Fibroblast of mammary gland (primary cell): ENCODE measurements around the gene BCR.
A peak's percentile ranks its signal among the peaks of the same experiment; 100 is the strongest.

Experiments
- DNase-seq: peaks from one replicate; pipeline ENCODE4 v3.0.0-alpha.2; 2010; ENCODE audit warnings: low read depth
- H3K4me3 ChIP-seq: 2 replicates; pipeline ENCODE4 v1.5.1; 2011; ENCODE audit warnings: low read depth, mild to moderate bottlenecking, low read length, moderate library complexity; ENCODE audit not compliant: control insufficient read depth
- CTCF ChIP-seq: conservative IDR thresholded peaks from 2 replicates; pipeline ENCODE4 v1.5.1; 2011; ENCODE audit warnings: low read depth, low read length, inconsistent platforms; ENCODE audit not compliant: control insufficient read depth, insufficient read depth

Gene BCR

GRCh38 chr22:23230348-23231068 is 50.2 kb downstream of the BCR start:
- no peak overlapping the region for H3K4me3 ChIP-seq
- no peak for TF ChIP-seq CTCF
- DNase-seq = no peak

DNA sequence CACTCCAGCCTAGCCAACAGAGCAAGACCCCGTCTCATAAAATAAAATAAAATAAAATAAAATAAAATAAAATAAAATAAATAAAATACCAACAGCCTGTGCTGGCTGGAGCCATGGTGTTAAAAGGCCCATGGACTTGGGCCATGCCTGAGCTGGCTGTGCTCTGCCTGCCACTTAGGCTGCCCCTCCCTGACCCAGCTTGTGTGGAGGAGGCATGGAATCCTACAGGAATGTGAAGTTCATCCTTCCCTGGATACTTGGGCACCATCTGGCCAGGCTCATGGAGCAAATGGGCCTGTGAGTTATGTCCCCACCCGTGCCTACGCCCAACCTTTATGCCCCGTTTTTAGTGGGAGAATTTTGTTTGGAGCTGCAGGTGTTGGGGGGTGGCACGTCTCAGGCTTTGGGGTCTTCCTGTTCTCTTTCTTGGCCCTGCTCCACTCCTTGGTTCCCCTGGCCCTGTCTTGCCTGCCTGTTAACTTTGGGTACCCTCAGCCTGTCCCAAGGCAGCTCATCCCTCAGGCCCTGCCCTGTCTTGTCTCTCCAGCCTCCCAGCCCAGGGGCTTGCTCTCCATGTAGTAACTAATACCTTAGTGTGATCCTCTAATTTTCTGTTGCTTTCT is 51.3 kb downstream of the BCR start:
- H3K4me3 ChIP-seq = no peak overlapping the region
- no peak for TF ChIP-seq CTCF
- no peak for DNase-seq

DNA sequence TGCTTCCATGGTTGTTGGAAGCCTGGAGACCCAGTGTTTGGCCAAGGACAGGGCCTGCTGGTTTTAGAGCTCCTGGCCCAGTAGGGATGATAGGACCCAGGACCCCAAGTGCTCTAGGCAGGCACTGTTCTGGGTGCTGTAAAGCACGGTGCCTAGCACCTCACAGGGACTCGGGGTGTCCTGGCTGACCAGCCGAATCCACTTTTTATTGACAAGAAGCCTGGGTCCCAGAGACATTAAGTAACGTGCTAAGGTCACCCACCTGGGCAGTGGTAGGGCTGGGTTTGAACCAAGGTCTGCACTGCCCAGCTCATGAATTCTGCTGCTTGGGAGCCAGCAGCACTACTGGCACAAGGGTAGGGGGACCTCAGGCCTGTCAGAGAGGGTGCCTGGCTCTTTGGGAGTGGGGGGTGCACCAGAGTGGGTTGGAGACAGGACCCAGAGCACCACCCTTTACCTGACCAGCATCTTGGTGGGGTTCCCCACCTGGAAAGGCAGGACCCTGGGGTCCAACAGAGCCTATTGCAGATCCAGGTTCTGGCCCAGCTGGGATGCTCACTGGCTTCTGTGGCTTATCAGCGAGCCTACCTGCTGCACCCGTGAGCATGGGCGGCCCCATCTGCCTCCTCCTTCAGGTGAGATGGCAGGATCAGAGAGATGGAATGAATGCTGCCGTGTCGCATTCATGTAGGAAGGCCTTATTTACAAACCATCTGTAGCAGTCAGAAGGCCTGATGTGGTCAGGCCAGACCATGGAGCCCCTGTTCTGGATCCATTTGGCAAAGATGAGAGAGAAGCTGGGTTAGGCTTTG is 52.0 kb downstream of the BCR start:
- TF ChIP-seq CTCF = no peak
- DNase-seq = no peak

GRCh38 chr22:23233084-23233531 is 52.8 kb downstream of the BCR start:
- H3K4me3 ChIP-seq = no peak overlapping the region
- TF ChIP-seq CTCF = peak; percentile 23
- peak; percentile 48 for DNase-seq

More for the DNA sequence above, 52.0 kb downstream of the BCR start:
- H3K4me3 ChIP-seq = no peak overlapping the region

DNA sequence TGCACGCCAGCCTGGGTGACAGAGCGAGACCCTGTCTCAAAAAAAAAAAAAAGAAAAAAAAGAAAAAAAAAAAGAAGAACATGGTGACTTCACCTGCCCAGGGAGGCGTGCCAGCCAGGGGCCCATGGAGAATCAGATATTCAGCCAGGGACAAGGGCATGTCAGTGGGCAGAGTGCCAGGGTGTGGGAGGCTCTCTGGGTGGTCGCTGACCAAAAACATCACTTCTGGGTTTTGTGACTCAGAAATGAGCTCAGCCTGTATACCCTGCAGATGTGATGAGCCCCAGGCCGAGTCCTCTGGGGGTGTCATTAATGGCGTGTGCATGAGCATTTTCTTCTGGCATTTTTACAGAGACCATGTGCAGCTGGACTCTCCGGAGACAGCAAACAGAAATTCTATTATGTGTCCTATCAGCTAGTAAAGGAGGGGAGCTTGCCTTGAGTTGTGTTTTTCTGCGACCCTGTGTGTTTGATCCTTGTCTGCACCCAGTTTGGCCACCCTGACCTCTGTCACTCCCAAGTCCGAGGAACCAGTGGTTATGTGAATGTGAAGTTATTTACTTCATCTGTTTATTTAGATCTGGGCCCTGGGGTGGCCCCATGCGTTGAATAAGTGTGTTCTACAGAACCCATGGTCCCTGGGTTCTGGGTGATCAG is 53.6 kb downstream of the BCR start:
- peak; percentile 95 for DNase-seq
- no peak overlapping the region for H3K4me3 ChIP-seq
- no peak for TF ChIP-seq CTCF

GRCh38 chr22:23234409-23235161 is 54.3 kb downstream of the BCR start:
- DNase-seq = no peak
- TF ChIP-seq CTCF = no peak
- H3K4me3 ChIP-seq = no peak overlapping the region
